Left ventricle myocardium inferior (tissue), 1 donor: ENCODE results near the gene ZBTB3. TPM values are rescaled to one million over a fixed set of nuclear protein-coding genes. Genes with fewer than 3 reads are reported as not detected.
"Not testable (repeated sequence)": the region's sequence is repeated elsewhere in the genome, so short reads cannot be mapped to it uniquely, and the experiment has no call there.

ENCODE experiments used
- DNase-seq: peaks from one replicate; pipeline ENCODE4 v3.0.0-alpha.2; 2020
- H3K27ac ChIP-seq: fragments of 200-600 bp; replicated peaks from 2 replicates; pipeline ENCODE4 v1.8.0; 2021
- H3K27me3 ChIP-seq: fragments of 200-600 bp; 2 replicates; pipeline ENCODE4 v1.8.0; 2021; ENCODE audit warnings: low read depth
- H3K36me3 ChIP-seq: fragments of 200-600 bp; 2 replicates; pipeline ENCODE4 v1.8.0; 2021
- H3K4me1 ChIP-seq: fragments of 200-600 bp; 2 replicates; pipeline ENCODE4 v1.8.0; 2021
- H3K4me3 ChIP-seq: fragments of 200-600 bp; 2 replicates; pipeline ENCODE4 v1.8.0; 2021; ENCODE audit warnings: mild to moderate bottlenecking, moderate library complexity
- H3K9me3 ChIP-seq: fragments of 200-600 bp; replicated peaks from 2 replicates; pipeline ENCODE4 v1.8.0; 2021
- CTCF ChIP-seq: fragments of 200-600 bp; IDR thresholded peaks from 2 replicates; pipeline ENCODE4 v1.8.0; 2021; ENCODE audit warnings: antibody characterized with exemption, mild to moderate bottlenecking, borderline replicate concordance
- intact Hi-C: fragments of 100-400 bp; cut with micrococcal nuclease; formaldehyde crosslinking; loops from one replicate; pipeline ENCODE4 v1.11.0; 2022
- total RNA-seq: library from RNA; stranded (reverse); fragmentation: NEBNext Ultra II Directional; extraction: Animal tissue kit (Norgen Biotek cat#: 25700); gene quantifications from one replicate; pipeline ENCODE4 v1.2.1, GENCODE V29; 2021
- donor health status: DM: no; HTN: yes; CAD: no; lungs with severe emphysema.

The ZBTB3 gene
- total RNA-seq, 1 donor from 2014 or later, result 9.5 TPM

GRCh38 chr11:62755086-62755615 is 1.2 kb upstream of the ZBTB3 start:
- intact Hi-C loops, result no loop called here
- H3K27ac ChIP-seq, result no peak overlapping the region
- no peak for TF ChIP-seq CTCF

GRCh38 chr11:62752994-62753735 is 795 bp downstream of the ZBTB3 start:
- intact Hi-C loops, result no loop called here
- Histone ChIP-seq H3K9me3 (no peaks in the 10 kb centered on the region), H3K27ac (peak overlapping the region; percentile 98), H3K27me3 (no peaks in the 10 kb centered on the region), H3K4me3 (peak overlapping the region; percentile 76), H3K4me1 (peaks cover 41% of the 10 kb centered on the region), H3K36me3 (peaks cover 14% of the 10 kb centered on the region)
- no peak for TF ChIP-seq CTCF
- no peak for DNase-seq

More at GRCh38 chr11:62755086-62755615, 1.2 kb upstream of the ZBTB3 start:
- Histone ChIP-seq H3K4me3 (no peak overlapping the region), H3K9me3 (no peaks in the 10 kb centered on the region), H3K4me1 (peaks cover 39% of the 10 kb centered on the region), H3K27me3 (no peaks in the 10 kb centered on the region), H3K36me3 (peaks cover 14% of the 10 kb centered on the region)
- DNase-seq, result no peak

GRCh38 chr11:62752177-62752785 is 1.7 kb downstream of the ZBTB3 start:
- no peak for TF ChIP-seq CTCF
- DNase-seq, result no peak
- intact Hi-C loops, result no loop called here
- no peak overlapping the region for H3K4me3 ChIP-seq
- peaks cover 41% of the 10 kb centered on the region for H3K4me1 ChIP-seq
- peaks cover 14% of the 10 kb centered on the region for H3K36me3 ChIP-seq
- no peaks in the 10 kb centered on the region for H3K27me3 ChIP-seq
- peak overlapping the region; percentile 98 for H3K27ac ChIP-seq
- no peaks in the 10 kb centered on the region for H3K9me3 ChIP-seq

- intact Hi-C loops, H3K27me3 ChIP-seq, H3K27ac ChIP-seq, H3K9me3 ChIP-seq, DNase-seq, H3K4me3 ChIP-seq: not testable (repeated sequence)
- H3K36me3 ChIP-seq, result peaks cover 14% of the 10 kb centered on the region
- H3K4me1 ChIP-seq, result peaks cover 41% of the 10 kb centered on the region
Observed at GRCh38 chr11:62749931-62750330, 4.0 kb downstream of the ZBTB3 start.

GRCh38 chr11:62747475-62748160 is 6.3 kb downstream of the ZBTB3 start:
- Histone ChIP-seq H3K27ac (no peak overlapping the region), H3K27me3 (no peaks in the 10 kb centered on the region), H3K4me3 (no peak overlapping the region), H3K9me3 (no peaks in the 10 kb centered on the region), H3K36me3 (peaks cover 8% of the 10 kb centered on the region), H3K4me1 (peaks cover 25% of the 10 kb centered on the region)
- intact Hi-C loops, result no loop called here
- no peak for DNase-seq
- no peak for TF ChIP-seq CTCF
